NOMO-1 (cell line): ENCODE results near the gene CYFIP1.

Experiments
- DNase-seq, 2 experiments: peaks; one replicate each; lab custom pipeline; 2025; ENCODE audit not compliant: unreplicated experiment in 2 of 2; lab: John Stamatoyannopoulos, UW

CYFIP1 gene

DNA sequence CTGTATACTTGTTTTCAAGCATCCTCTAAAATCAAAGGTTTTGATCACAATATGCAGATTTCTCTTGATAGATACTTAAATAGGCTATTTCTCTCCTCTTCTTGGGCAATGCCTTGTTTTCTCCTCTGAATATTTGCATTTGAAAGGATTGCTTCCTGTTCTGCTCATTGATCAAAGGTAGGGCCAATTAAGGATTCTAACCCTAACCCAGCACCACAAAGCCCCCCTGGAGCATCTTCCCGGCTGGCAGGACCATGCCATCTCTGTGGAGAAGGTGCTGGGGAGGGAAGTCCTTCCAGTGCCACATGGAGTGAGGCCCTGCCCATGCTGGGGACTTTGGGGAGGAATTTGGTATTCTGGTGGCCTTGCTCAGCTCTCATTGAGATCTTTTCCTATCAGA lies 153.0 kb downstream of the CYFIP1 start:
- DNase-seq = no peak

DNA sequence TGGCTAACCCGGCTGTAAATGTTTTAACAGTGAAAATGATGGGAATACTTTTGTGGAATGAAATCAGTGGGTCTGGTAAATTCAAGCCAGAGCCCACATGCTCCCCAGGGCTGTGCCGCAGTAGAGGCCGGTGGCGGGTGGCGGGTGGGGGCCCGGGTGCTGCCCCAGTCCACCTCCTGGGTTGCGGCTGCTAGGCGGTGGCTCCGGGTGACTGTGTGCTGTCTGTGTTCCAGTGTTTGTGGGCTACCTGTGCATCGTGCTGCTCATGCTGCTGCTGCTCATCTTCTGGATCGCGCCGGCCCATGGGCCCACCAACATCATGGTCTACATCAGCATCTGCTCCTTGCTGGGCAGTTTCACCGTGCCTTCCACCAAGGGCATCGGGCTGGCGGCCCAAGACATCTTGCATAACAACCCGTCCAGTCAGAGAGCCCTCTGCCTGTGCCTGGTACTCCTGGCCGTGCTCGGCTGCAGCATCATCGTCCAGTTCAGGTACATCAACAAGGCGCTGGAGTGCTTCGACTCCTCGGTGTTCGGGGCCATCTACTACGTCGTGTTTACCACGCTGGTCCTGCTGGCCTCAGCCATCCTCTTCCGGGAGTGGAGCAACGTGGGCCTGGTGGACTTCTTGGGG lies 156.6 kb downstream of the CYFIP1 start:
- no peak for DNase-seq

DNA sequence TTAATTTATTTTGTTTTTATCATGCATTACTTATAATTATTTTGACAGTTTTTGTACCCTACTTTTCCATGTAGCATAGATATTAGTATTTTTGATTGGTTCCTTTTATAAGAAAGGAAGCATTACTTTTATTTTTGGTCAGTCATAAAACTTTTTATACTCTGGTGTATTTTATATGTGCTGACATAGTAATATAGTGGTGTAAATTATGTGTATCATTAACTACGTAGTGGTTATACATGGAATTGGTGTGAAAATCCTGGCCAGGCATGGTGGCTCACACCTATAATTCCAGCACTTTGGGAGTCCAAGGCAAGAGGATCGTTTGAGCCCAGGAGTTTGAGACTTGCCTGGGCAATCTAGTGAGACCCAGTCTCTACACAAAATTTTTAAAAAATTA lies 160.5 kb downstream of the CYFIP1 start:
- DNase-seq = no peak
